Pancreas (tissue), 10 donors: ENCODE results near the gene KLF16. TPM values are rescaled to one million over a fixed set of nuclear protein-coding genes. Genes with fewer than 3 reads are reported as not detected.

Source experiments
- ATAC-seq, 4 donors: fragments of 200-7000 bp; cut with Tn5 transposase; one replicate each; pipeline versions ENCODE4 v1.8.0 to v1.9.1; 2020; ENCODE audit warnings: mild to moderate bottlenecking in 4 of 4, moderate library complexity in 4 of 4
- DNase-seq, 6 donors: peaks; one replicate each; pipeline ENCODE4 v3.0.0-alpha.2; 2020
- FAIRE-seq: peaks from 2 replicates; lab custom pipeline; 2012; peaks lifted over from hg19 to GRCh38; lab: Jason Lieb, UNC
- H3K27ac ChIP-seq, 4 donors: fragments of 200-600 bp; sonication (generic); 1 replicate in 3 of 4; 2 replicates in 1 of 4; pipeline versions ENCODE4 v1.5.0 to v1.8.0; 2020
- H3K27me3 ChIP-seq, 4 donors: fragments of 200-600 bp; one replicate each; pipeline ENCODE4 v1.8.0; 2021
- H3K36me3 ChIP-seq, 3 donors: fragments of 200-600 bp; sonication (generic) in 1 of 3; one replicate each; pipeline versions ENCODE4 v1.5.0 to v1.8.0; 2020 to 2021
- H3K4me1 ChIP-seq, 3 donors: fragments of 200-600 bp; one replicate each; pipeline ENCODE4 v1.8.0; 2021
- H3K4me3 ChIP-seq, 4 donors: fragments of 200-600 bp; sonication (generic) in 2 of 4; one replicate each; pipeline versions ENCODE4 v1.5.0 to v1.8.0; 2020 to 2021
- H3K9me3 ChIP-seq, 4 donors: fragments of 200-600 bp; one replicate each; pipeline ENCODE4 v1.8.0; 2021
- WGBS, 2 donors: extraction: QIAGEN DNeasy Blood & Tissue Kit; methylation state at CpG; one replicate each; pipeline ENCODE4 v1.1.7; 2013; 5-methylcytosine and 5-hydroxymethylcytosine counted together
- intact Hi-C, 3 donors: fragments of 100-400 bp; cut with DNase I; formaldehyde crosslinking; loops; one replicate each; pipeline versions ENCODE4 v1.11.1 to v1.14.2; 2022
- polyA plus RNA-seq, 2 donors: library from polyadenylated mRNA; stranded (reverse); fragments of 200-250 nt; gene quantifications; one replicate each; pipeline ENCODE4 v1.2.3, GENCODE V29; 2013
- total RNA-seq, 6 donors: library from RNA; stranded (reverse); fragmentation: NEBNext Ultra II Directional in 4 of 6; extraction: Animal tissue kit (Norgen Biotek cat#: 25700) in 4 of 6; gene quantifications; one replicate each; pipeline versions ENCODE4 v1.2.1 to v1.2.4, GENCODE V29; 2021 to 2023
- TF ChIP-seq, protein P1 (sequence below), 4 donors: fragments of 200-600 bp; sonication (generic) in 3 of 4; IDR thresholded peaks; one replicate each; pipeline versions ENCODE4 v1.5.0 to v1.8.0; 2021; ENCODE audit warnings: antibody characterized with exemption in 4 of 4
- donor health status: healthy with polysubstance abuse.
- donor health status: DM: no; HTN: no; CAD: no; lungs with moderate emphysema.
- donor health status: DM: no; HTN: no; CAD: no.
- donor health status: control.
- donor health status: control.
- donor health status: Bipolar disorder and iron deficiency.
- donor health status: DM: yes; HTN: yes; CAD: no.
- donor health status: DM: no; HTN: no; CAD: no.
- donor health status: DM: no; HTN: no; CAD: no.
- donor health status: DM: yes; HTN: yes; CAD: no.

Gene KLF16
- total and polyA plus RNA-seq, 8 donors: 4.3 to 10.4 (median 7.5) TPM

DNA sequence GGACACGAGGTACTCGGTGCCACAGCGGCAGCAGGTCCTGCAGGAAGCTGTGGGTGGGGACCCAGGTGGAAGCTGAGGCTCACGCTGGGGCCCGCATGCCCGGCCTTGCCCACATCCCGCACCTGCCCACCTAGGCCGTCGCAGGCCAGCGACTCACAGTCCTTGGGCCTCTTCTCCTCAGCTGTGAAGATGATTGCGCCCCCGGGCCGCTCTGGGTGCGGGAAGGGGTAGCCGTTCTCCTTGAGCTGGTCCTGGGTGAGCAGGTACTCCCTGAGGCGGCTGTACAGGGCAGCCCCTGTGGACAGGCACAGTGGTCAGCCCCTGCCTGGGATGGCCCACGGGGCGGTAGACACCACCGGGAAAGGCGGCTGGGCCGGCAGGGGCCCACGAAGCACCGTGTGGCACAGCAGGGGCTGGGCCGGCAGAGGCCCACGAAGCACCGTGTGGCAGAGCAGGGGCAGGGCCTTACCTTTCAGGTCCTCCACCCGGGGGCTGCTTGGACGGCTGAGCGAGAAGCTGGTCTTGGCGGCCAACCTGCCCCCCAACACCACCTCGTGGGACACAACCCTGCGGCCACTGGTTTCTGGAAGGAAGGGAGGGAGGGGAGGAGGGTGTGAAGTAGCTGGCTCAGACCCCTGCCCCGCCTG is 44.7 kb downstream of the KLF16 start:
- WGBS, 2 donors: 94% methylated on average over 29 to 33 of the region's 33 CpGs
- peaks cover 6 to 52% (median 20%) of the 10 kb centered on the region in 3 donors for H3K36me3 ChIP-seq

DNA sequence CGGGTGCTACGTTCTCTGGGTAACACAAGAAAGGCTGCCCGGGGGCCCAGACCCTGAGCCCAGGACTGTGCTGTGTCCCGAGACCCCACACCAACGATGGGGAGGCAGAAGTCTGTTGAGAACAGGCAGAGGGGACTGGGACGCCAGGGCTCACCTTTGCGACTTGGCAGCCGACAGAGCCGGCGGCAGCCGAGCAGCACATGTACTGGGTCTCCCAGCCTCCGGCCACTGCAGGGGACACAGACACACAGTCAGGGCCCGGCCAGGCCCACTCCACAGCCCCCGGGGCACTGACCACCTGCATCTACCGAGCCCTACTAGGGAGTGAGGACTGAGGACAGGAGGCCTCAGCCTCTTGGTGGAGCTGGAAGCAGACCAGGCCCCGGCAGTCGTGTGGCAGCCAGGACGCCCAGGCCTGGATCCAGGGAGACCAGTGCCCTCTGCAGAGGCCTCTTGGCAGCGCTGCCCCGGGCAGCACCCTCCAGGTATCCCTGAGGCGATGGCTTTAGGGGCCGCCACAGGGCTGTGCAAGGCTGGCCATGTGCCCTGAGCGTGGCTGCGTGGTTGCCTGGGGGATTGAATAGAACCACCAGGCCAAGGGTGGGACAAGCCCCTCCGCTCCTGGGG is 45.7 kb downstream of the KLF16 start:
- no peaks in the 10 kb centered on the region for H3K4me1 ChIP-seq
- H3K27me3 ChIP-seq: no peaks in the 10 kb centered on the region
- TF ChIP-seq, protein P1, sequence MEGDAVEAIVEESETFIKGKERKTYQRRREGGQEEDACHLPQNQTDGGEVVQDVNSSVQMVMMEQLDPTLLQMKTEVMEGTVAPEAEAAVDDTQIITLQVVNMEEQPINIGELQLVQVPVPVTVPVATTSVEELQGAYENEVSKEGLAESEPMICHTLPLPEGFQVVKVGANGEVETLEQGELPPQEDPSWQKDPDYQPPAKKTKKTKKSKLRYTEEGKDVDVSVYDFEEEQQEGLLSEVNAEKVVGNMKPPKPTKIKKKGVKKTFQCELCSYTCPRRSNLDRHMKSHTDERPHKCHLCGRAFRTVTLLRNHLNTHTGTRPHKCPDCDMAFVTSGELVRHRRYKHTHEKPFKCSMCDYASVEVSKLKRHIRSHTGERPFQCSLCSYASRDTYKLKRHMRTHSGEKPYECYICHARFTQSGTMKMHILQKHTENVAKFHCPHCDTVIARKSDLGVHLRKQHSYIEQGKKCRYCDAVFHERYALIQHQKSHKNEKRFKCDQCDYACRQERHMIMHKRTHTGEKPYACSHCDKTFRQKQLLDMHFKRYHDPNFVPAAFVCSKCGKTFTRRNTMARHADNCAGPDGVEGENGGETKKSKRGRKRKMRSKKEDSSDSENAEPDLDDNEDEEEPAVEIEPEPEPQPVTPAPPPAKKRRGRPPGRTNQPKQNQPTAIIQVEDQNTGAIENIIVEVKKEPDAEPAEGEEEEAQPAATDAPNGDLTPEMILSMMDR (IDR thresholded peaks at IDR 0.05): no peak
- no peak overlapping the region for H3K4me3 ChIP-seq
- intact Hi-C loops: no loop called here
- H3K9me3 ChIP-seq: no peaks in the 10 kb centered on the region
- peaks cover 6 to 49% (median 20%) of the 10 kb centered on the region in 3 donors for H3K36me3 ChIP-seq
- peak in 2 of 6 donors; percentile 40 to 72 for DNase-seq
- no peak for FAIRE-seq
- no peak for ATAC-seq
- WGBS, 2 donors: 89 to 92% methylated on average over 25 of the region's 25 CpGs
- no peak overlapping the region for H3K27ac ChIP-seq

More for the DNA sequence above, 44.7 kb downstream of the KLF16 start:
- H3K4me1 ChIP-seq: no peaks in the 10 kb centered on the region
- no peak overlapping the region for H3K27ac ChIP-seq
- FAIRE-seq (no peak), ATAC-seq (no peak), DNase-seq (peak in 1 of 6 donors; percentile 77)
- intact Hi-C loops: no loop called here
- H3K9me3 ChIP-seq: no peaks in the 10 kb centered on the region
- no peak overlapping the region for H3K4me3 ChIP-seq
- TF ChIP-seq, protein P1 (IDR thresholded peaks at IDR 0.05): no peak
- H3K27me3 ChIP-seq: no peaks in the 10 kb centered on the region

DNA sequence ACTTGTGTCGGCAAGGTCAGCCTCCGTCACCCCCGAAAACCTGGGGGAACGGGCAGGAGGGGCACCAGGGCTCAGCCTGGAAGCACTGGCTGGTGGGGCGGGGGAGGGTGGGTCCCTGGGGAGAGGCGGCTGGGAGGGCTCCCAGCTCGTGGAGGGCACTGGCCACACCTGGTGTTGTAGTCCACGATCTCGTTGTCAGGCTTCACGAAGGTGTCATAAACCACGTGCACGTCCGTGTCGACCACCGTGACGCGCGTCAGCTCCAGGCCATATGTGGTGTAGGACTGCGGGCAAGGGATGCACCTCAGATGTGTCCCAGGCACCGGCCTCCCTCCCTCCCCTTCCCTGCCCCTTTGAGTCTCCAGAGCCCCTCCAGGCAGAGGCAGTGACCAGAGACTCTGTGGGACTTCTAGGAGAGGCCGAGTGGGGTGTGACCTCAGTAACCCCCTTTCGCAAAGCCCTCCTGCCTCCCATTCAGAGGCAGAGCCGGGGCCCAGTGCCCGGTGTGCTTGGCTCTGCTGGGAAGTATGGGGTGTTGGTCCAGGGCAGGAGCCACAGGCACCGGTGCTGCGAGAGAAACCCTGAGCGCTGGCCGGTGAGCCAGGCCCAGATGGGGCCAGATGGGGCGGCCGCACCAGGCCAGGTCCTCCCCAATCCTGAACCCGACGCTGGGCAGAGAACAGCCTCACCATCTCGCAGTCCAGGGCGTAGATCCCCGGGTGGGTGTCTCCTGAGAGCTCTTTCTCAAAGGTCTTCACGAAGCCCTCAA is 46.7 kb downstream of the KLF16 start:
- TF ChIP-seq, protein P1 (IDR thresholded peaks at IDR 0.05): no peak
- Histone ChIP-seq H3K36me3 (peaks cover 6 to 49% (median 20%) of the 10 kb centered on the region in 3 donors), H3K27me3 (no peaks in the 10 kb centered on the region), H3K4me1 (peaks cover 0 to 3% (median 0%) of the 10 kb centered on the region in 3 donors), H3K9me3 (no peaks in the 10 kb centered on the region), H3K27ac (no peak overlapping the region), H3K4me3 (no peak overlapping the region)
- peak in 1 of 6 donors; percentile 66 for DNase-seq
- no peak for FAIRE-seq
- intact Hi-C loops: no loop called here
- no peak for ATAC-seq
- 93 to 95% methylated on average over 36 of the region's 36 CpGs for WGBS, 2 donors

DNA sequence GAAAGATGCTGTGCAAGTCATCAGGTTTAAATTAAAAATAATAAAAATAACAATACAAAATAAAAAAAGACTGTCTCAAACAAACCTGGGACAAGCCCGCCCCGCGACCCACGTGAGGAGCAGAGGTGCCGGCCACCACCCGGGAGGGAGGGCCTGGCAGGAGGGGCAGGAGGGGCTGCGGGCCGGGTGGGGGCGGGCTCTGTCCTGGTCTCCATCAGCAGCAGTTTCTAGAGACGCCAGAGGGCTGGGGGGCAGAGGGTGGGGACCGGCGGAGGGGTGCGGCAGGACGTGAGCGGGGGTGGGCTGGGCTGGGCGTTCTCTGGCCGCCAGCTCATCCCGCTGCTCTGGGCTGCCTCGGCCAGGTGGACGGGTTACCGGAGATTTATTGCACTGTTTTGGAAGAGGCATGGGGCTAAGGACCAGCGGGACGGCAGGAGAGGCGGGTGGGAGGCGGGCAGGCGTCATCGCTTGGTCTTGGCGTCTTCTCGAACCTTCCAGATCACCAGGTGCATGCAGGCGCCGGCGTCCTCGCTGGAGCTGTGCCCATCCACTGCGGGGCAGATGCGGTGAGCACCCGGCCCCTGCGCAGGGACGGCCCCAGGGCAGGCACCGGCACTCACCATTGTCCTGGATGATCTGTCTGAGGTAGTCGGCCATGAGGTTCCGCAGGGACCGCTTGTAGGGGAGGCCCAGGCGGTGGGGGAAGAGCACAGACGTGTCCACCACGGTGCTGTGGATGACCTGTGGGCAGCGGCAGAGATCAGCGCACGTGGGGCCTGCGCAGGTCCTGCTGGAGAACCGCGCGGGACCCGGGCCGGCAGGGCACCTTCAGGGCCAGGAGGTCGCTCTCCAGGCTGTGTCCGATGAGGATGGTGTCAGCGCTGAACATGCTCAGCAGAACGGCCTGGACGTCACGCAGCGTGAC is 47.5 kb downstream of the KLF16 start:
- DNase-seq (no peak), ATAC-seq (no peak), FAIRE-seq (no peak)
- H3K4me1 ChIP-seq: peaks cover 0 to 5% (median 0%) of the 10 kb centered on the region in 3 donors
- no peaks in the 10 kb centered on the region for H3K9me3 ChIP-seq
- H3K36me3 ChIP-seq: peaks cover 6 to 49% (median 20%) of the 10 kb centered on the region in 3 donors
- no peaks in the 10 kb centered on the region for H3K27me3 ChIP-seq
- no peak overlapping the region for H3K4me3 ChIP-seq
- WGBS, 2 donors: 94% methylated on average over 53 to 61 of the region's 61 CpGs
- intact Hi-C loops: no loop called here
- H3K27ac ChIP-seq: no peak overlapping the region
- TF ChIP-seq, protein P1 (IDR thresholded peaks at IDR 0.05): no peak
